ENCODE data around the gene SUSD3. TPM values are rescaled to one million over a fixed set of nuclear protein-coding genes. Genes with fewer than 3 reads are reported as not detected.

SUSD3 gene
- total and polyA plus RNA-seq, 2 donors (not counting 1 experiment from before 2014, with no cell fraction given), result 0.17 to 4.6 TPM

GRCh38 chr9:93081931-93082330 is 23.4 kb downstream of the SUSD3 start:
- no peaks in the 10 kb centered on the region for H4K20me1 ChIP-seq (ENCODE audit: control insufficient read depth, extremely low read depth, insufficient read depth, low read length)
- no peak overlapping the region for H3K4me3 ChIP-seq (replicated peaks in 1 of 4; ENCODE audit: control extremely low read depth in 1 of 4, insufficient read depth in 1 of 4, low read depth in 3 of 4, low read length in 4 of 4)
- H3K36me3 ChIP-seq (ENCODE audit: control insufficient read depth, insufficient read depth, low read length), result no peaks in the 10 kb centered on the region
- H3K9ac ChIP-seq (ENCODE audit: insufficient read depth, low read length), result no peak overlapping the region
- H3K27me3 ChIP-seq (ENCODE audit: control insufficient read depth, insufficient read depth, low read length), result no peaks in the 10 kb centered on the region
- H3K4me2 ChIP-seq (ENCODE audit: extremely low read depth, insufficient read depth, low read length), result no peak overlapping the region
- H2AFZ ChIP-seq (ENCODE audit: low read length), result no peak overlapping the region
- peak; percentile 87 to 92 for DNase-seq (ENCODE audit: low read depth in 2 of 2)
- peaks cover 3% of the 10 kb centered on the region for H3K4me1 ChIP-seq (ENCODE audit: control insufficient read depth, extremely low read depth, insufficient read depth, low read length)
- no peak for TF ChIP-seq CTCF (conservative IDR thresholded peaks at IDR 0.05 in 1 of 2, IDR thresholded peaks at IDR 0.05 in 1 of 2; ENCODE audit: low read depth in 1 of 2, low read length in 2 of 2)
- TF ChIP-seq EZH2 (IDR thresholded peaks at IDR 0.05; ENCODE audit: low read length, missing control alignments), result no peak
- H3K27ac ChIP-seq (ENCODE audit: insufficient read depth, low read length), result peak overlapping the region; percentile 57
- H3K9me3 ChIP-seq (ENCODE audit: control insufficient read depth, insufficient read depth, low read depth, low read length), result no peaks in the 10 kb centered on the region
- no peaks in the 10 kb centered on the region for H3K79me2 ChIP-seq (ENCODE audit: control insufficient read depth, insufficient read depth, low read length)

GRCh38 chr9:93082841-93083411 is 24.4 kb downstream of the SUSD3 start:
- no peak overlapping the region for H3K4me2 ChIP-seq (ENCODE audit: extremely low read depth, insufficient read depth, low read length)
- no peaks in the 10 kb centered on the region for H3K36me3 ChIP-seq (ENCODE audit: control insufficient read depth, insufficient read depth, low read length)
- H4K20me1 ChIP-seq (ENCODE audit: control insufficient read depth, extremely low read depth, insufficient read depth, low read length), result no peaks in the 10 kb centered on the region
- no peak overlapping the region for H3K4me3 ChIP-seq (replicated peaks in 1 of 4; ENCODE audit: control extremely low read depth in 1 of 4, insufficient read depth in 1 of 4, low read depth in 3 of 4, low read length in 4 of 4)
- H3K4me1 ChIP-seq (ENCODE audit: control insufficient read depth, extremely low read depth, insufficient read depth, low read length), result peaks cover 3% of the 10 kb centered on the region
- no peak overlapping the region for H3K9ac ChIP-seq (ENCODE audit: insufficient read depth, low read length)
- H2AFZ ChIP-seq (ENCODE audit: low read length), result no peak overlapping the region
- no peaks in the 10 kb centered on the region for H3K79me2 ChIP-seq (ENCODE audit: control insufficient read depth, insufficient read depth, low read length)
- H3K9me3 ChIP-seq (ENCODE audit: control insufficient read depth, insufficient read depth, low read depth, low read length), result no peaks in the 10 kb centered on the region
- H3K27me3 ChIP-seq (ENCODE audit: control insufficient read depth, insufficient read depth, low read length), result no peaks in the 10 kb centered on the region
- no peak for DNase-seq (ENCODE audit: low read depth in 2 of 2)
- H3K27ac ChIP-seq (ENCODE audit: insufficient read depth, low read length), result no peak overlapping the region
- TF ChIP-seq EZH2 (IDR thresholded peaks at IDR 0.05; ENCODE audit: low read length, missing control alignments), result no peak
- TF ChIP-seq CTCF (conservative IDR thresholded peaks at IDR 0.05 in 1 of 2, IDR thresholded peaks at IDR 0.05 in 1 of 2; ENCODE audit: low read depth in 1 of 2, low read length in 2 of 2), result no peak

- Histone ChIP-seq H3K4me2 (ENCODE audit: extremely low read depth, insufficient read depth, low read length) (no peak overlapping the region), H3K9ac (ENCODE audit: insufficient read depth, low read length) (no peak overlapping the region), H3K27me3 (ENCODE audit: control insufficient read depth, insufficient read depth, low read length) (no peaks in the 10 kb centered on the region), H3K4me1 (ENCODE audit: control insufficient read depth, extremely low read depth, insufficient read depth, low read length) (peaks cover 3% of the 10 kb centered on the region), H4K20me1 (ENCODE audit: control insufficient read depth, extremely low read depth, insufficient read depth, low read length) (no peaks in the 10 kb centered on the region), H3K4me3 (replicated peaks in 1 of 4; ENCODE audit: control extremely low read depth in 1 of 4, insufficient read depth in 1 of 4, low read depth in 3 of 4, low read length in 4 of 4) (no peak overlapping the region), H3K9me3 (ENCODE audit: control insufficient read depth, insufficient read depth, low read depth, low read length) (no peaks in the 10 kb centered on the region), H3K36me3 (ENCODE audit: control insufficient read depth, insufficient read depth, low read length) (no peaks in the 10 kb centered on the region), H2AFZ (ENCODE audit: low read length) (no peak overlapping the region), H3K79me2 (ENCODE audit: control insufficient read depth, insufficient read depth, low read length) (no peaks in the 10 kb centered on the region), H3K27ac (ENCODE audit: insufficient read depth, low read length) (no peak overlapping the region)
- DNase-seq (ENCODE audit: low read depth in 2 of 2), result peak in 1 of 2 donors; percentile 31
- TF ChIP-seq CTCF (conservative IDR thresholded peaks at IDR 0.05 in 1 of 2, IDR thresholded peaks at IDR 0.05 in 1 of 2; ENCODE audit: low read depth in 1 of 2, low read length in 2 of 2), result no peak
- no peak for TF ChIP-seq EZH2 (IDR thresholded peaks at IDR 0.05; ENCODE audit: low read length, missing control alignments)
These were observed 25.3 kb downstream of the SUSD3 start for GRCh38 chr9:93083592-93084470.
